Coronary artery (tissue), 2 donors: ENCODE data around the gene IGF2R.

Source experiments
- DNase-seq: peaks from one replicate; pipeline ENCODE4 v3.0.0-alpha.2; 2017; ENCODE audit warnings: low spot score
- H3K27ac ChIP-seq, 2 donors: fragments of 200-600 bp; sonication (generic); one replicate each; pipeline ENCODE4 v1.5.1; 2016 to 2019
- H3K4me3 ChIP-seq: fragments of 200-600 bp; sonication (generic); 2 replicates; pipeline ENCODE4 v1.5.1; 2016; ENCODE audit warnings: mild to moderate bottlenecking, moderate library complexity
- TF ChIP-seq, protein P1 (sequence below): fragments of 200-600 bp; sonication (generic); IDR thresholded peaks from one replicate; pipeline ENCODE4 v1.5.1; 2019; ENCODE audit warnings: antibody characterized with exemption

The IGF2R gene

DNA sequence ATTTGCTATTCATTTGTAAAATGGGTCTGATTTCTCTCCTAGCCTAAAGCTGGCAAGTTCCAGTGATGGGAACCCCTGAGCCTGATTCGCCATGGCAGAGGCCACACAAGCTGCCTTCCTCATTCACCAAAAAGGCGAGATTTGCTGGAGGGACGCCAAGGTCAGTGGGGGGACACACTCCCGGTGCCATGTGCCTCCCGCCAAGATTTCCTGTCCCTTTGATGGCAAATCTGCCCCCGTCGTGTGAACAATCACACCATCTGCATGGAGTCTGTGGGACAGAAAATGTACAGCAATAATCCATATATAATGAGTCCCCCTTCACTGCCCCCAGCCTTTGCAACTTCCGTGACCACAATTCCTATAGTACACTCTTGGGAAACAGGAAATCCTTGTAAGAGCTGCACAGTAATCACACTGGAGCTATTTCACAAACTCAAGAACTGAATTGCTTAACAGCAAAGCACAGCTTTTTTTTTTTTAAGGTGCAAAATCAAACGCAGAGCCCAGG, 15.7 kb upstream of the IGF2R start:
- H3K27ac ChIP-seq, result peak overlapping the region in 1 of 2 donors; percentile 47
- H3K4me3 ChIP-seq, result no peak overlapping the region
- no peak for DNase-seq
- TF ChIP-seq, protein P1, sequence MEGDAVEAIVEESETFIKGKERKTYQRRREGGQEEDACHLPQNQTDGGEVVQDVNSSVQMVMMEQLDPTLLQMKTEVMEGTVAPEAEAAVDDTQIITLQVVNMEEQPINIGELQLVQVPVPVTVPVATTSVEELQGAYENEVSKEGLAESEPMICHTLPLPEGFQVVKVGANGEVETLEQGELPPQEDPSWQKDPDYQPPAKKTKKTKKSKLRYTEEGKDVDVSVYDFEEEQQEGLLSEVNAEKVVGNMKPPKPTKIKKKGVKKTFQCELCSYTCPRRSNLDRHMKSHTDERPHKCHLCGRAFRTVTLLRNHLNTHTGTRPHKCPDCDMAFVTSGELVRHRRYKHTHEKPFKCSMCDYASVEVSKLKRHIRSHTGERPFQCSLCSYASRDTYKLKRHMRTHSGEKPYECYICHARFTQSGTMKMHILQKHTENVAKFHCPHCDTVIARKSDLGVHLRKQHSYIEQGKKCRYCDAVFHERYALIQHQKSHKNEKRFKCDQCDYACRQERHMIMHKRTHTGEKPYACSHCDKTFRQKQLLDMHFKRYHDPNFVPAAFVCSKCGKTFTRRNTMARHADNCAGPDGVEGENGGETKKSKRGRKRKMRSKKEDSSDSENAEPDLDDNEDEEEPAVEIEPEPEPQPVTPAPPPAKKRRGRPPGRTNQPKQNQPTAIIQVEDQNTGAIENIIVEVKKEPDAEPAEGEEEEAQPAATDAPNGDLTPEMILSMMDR, result no peak

DNA sequence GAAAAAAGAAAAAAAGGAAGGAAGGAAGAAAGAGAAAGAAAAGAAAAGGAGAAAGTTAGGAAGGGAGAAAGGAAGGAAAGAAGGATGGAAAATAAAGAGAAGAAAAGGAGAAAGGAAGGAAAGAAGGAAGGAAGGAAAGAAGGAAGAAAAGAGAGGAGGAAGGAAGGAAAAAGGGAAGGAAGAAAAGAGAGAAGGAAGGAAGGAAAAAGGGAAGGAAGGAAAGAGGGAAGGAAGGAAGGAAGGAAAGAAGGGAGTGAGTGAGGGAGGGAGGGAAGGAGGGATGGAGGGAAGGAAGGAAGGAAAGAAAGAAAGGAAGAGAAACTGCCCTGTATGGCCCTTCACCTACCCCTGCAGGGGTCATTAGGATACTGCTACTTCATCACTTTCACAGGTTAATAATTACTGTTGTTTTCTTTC, 12.9 kb upstream of the IGF2R start:
- H3K27ac ChIP-seq, result no peak overlapping the region
- H3K4me3 ChIP-seq, result no peak overlapping the region
- no peak for DNase-seq
- TF ChIP-seq, protein P1, result no peak

DNA sequence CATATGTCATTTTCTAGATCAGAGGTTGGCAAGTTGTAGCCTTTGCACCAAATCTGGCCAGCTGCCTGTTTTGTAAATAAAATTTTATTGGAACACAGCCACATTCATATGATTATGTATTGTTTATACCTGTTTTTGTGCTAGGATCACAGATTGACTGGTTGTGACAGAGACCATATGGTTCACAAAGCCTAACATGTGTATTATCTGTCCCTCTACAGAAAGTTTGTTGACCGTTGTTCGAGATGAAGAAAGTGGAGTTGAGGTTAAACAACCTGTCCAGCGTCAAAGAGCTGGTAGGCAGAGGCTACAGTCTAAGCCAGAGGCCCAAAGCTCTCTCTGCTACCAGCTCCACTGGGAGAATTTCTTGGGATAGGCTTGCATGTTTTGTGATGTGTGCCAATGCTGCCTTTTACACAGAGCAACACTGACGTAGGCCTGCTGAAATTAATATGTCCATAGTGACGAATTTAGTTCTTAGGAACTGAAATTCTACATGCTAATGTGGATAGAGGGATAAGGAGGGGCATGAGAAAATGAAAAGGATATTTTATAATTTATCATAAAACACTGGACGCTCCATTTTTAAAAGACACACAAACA, 11.7 kb upstream of the IGF2R start:
- DNase-seq, result no peak
- no peak overlapping the region for H3K4me3 ChIP-seq
- TF ChIP-seq, protein P1, result no peak
- H3K27ac ChIP-seq, result no peak overlapping the region

DNA sequence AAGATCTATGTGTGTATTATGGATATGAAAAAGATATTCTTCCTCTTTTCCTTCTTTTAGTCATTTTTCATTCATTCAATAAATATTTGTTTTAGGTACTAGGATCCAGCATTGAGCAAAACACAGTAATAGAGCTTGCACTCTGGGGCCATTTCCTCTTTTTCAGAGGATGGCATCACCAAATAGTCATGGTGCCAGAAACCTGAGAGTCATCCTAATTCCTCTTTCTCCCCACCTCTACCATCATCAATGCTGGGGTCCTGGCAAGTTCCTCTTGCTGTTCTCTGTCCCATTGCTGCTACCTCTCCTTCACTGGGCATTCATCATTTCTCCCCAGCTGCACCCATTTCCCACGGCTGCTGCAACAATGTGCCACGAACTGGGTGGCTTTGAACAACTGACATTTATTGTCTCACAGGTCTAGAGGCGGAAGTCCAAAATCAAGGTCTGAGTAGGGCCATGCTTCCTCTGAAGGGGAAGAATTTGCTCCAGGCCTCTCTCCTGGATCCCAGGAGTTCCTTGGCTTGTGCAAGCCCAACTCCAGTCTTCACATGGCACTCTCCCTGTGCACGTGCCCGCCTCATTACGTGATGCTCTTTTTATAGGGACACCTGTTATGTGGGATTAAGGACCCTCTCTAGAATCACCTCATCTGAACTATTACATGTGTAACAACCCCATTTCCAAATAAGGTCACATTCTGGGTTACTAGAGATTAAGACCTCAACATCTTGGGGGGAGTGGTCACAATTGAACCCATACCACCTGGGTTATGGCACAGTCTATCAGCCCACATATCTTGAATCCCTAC, 9.5 kb upstream of the IGF2R start:
- Histone ChIP-seq H3K4me3 (no peak overlapping the region), H3K27ac (peak overlapping the region; percentile 5 to 82)
- TF ChIP-seq, protein P1, result no peak
- DNase-seq, result no peak

DNA sequence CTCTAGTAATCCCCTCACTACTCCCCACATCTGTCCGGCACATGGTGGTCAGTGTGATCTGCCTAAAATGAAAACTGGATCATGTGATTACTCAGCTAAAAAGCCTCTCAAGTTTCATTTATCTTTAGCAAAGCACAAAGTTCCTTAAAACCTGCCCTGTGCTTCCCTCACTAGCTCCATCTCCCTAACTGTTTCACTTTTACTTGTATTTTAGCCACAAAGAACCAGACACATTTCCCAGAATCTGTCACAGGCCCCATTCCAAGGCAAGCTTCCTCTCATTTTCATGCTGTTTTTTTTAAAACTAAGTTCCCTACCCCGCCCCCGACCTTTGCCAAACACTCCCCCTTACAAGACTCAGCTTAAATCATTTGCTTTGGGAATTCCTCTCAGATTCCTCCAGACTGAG, 8.9 kb upstream of the IGF2R start:
- no peak for DNase-seq
- TF ChIP-seq, protein P1, result no peak
- Histone ChIP-seq H3K27ac (peak overlapping the region; percentile 5 to 82), H3K4me3 (no peak overlapping the region)

DNA sequence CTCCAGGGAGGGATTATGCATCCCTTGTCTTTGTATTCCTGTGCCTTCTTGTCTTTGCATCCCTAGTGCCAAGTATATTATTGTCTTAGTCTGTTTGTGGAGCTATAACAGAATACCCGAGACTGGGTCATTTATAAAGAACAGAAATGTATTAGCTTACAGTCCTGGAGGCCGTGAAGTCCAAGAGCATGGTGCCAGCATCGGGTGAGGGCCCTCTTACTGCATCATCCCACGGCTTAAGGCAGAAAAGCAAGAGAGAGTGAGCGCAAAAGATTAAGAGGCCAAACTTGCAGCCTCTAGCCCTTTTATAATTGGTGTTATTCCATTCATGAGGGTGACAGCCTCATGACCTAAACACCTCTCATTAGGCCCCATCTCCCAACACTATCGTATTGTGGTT, 8.4 kb upstream of the IGF2R start:
- H3K4me3 ChIP-seq, result no peak overlapping the region
- peak overlapping the region in 1 of 2 donors; percentile 82 for H3K27ac ChIP-seq
- TF ChIP-seq, protein P1, result no peak
- DNase-seq, result no peak
